A549 (cell line): ENCODE measurements around the gene HAUS8.

Source experiments
- CBX8 ChIP-seq: fragments of 200-600 bp; sonication (generic); IDR thresholded peaks from 2 replicates; pipeline ENCODE4 v1.6.1; 2016
- EP300 ChIP-seq, 2 experiments: fragments of >200 bp; sonication (Bioruptor Twin); formaldehyde crosslinking; IDR thresholded peaks; 2 replicates in 1 of 2; 3 replicates in 1 of 2; pipeline ENCODE4 v1.6.1; 2016 to 2017
- HDAC2 ChIP-seq: fragments of 200-600 bp; sonication (generic); IDR thresholded peaks from 2 replicates; pipeline ENCODE4 v1.6.1; 2016
- JUNB ChIP-seq: fragments of >200 bp; sonication (Bioruptor Twin); formaldehyde crosslinking; IDR thresholded peaks from 2 replicates; pipeline ENCODE4 v1.6.1; 2016
- ZFP36 ChIP-seq: fragments of 450-650 bp; IDR thresholded peaks from 2 replicates; pipeline ENCODE4 v1.6.1; 2014; ENCODE audit warnings: borderline replicate concordance; ENCODE audit not compliant: partially characterized antibody
- TF ChIP-seq, protein P1 (sequence below): fragments of 200-600 bp; sonication (generic); IDR thresholded peaks from 2 replicates; pipeline ENCODE4 v1.6.1; 2016; ENCODE audit warnings: antibody characterized with exemption, mild to moderate bottlenecking, moderate library complexity
- TF ChIP-seq, protein P2 (sequence below): IDR thresholded peaks from 2 replicates; pipeline ENCODE4 v1.6.1; 2012
- TF ChIP-seq, protein P3 (sequence below): fragments of >200 bp; sonication (Bioruptor Twin); formaldehyde crosslinking; IDR thresholded peaks from 3 replicates; pipeline ENCODE4 v1.5.1; 2016

DNA sequence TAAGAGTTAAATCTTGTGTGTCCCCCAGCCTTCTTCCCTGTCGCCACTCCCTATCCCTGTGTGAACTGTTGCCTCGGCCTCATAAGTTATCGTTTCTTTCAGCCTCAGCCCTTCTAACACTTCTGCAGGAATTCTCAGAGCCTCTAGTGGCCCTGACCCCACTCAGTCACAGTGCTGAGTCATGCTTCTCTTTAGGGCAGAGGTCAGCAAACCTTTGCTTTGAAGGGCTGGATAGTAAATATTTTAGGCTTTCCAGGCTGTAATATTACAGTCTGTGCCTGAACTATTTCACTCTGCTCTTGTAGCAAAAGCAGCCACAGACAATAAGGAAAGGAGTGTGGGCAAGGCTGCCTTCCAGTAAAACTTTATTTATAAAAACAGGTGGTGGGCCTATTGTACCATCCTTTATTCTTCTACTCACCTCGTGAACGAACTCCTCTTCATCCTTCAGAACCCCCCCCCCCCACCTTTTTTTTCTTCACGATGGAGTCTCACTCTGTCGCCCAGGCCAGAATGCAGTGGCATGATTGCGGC, 22.4 kb upstream of the HAUS8 start:
- TF ChIP-seq, protein P1, sequence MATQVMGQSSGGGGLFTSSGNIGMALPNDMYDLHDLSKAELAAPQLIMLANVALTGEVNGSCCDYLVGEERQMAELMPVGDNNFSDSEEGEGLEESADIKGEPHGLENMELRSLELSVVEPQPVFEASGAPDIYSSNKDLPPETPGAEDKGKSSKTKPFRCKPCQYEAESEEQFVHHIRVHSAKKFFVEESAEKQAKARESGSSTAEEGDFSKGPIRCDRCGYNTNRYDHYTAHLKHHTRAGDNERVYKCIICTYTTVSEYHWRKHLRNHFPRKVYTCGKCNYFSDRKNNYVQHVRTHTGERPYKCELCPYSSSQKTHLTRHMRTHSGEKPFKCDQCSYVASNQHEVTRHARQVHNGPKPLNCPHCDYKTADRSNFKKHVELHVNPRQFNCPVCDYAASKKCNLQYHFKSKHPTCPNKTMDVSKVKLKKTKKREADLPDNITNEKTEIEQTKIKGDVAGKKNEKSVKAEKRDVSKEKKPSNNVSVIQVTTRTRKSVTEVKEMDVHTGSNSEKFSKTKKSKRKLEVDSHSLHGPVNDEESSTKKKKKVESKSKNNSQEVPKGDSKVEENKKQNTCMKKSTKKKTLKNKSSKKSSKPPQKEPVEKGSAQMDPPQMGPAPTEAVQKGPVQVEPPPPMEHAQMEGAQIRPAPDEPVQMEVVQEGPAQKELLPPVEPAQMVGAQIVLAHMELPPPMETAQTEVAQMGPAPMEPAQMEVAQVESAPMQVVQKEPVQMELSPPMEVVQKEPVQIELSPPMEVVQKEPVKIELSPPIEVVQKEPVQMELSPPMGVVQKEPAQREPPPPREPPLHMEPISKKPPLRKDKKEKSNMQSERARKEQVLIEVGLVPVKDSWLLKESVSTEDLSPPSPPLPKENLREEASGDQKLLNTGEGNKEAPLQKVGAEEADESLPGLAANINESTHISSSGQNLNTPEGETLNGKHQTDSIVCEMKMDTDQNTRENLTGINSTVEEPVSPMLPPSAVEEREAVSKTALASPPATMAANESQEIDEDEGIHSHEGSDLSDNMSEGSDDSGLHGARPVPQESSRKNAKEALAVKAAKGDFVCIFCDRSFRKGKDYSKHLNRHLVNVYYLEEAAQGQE = no peak
- TF ChIP-seq JUNB (no peak), CBX8 (no peak), ZFP36 (no peak), EP300 (IDR thresholded peaks at IDR 0.05) (no peak), HDAC2 (no peak)
- TF ChIP-seq, protein P2, sequence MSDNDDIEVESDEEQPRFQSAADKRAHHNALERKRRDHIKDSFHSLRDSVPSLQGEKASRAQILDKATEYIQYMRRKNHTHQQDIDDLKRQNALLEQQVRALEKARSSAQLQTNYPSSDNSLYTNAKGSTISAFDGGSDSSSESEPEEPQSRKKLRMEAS = no peak
- TF ChIP-seq, protein P3, sequence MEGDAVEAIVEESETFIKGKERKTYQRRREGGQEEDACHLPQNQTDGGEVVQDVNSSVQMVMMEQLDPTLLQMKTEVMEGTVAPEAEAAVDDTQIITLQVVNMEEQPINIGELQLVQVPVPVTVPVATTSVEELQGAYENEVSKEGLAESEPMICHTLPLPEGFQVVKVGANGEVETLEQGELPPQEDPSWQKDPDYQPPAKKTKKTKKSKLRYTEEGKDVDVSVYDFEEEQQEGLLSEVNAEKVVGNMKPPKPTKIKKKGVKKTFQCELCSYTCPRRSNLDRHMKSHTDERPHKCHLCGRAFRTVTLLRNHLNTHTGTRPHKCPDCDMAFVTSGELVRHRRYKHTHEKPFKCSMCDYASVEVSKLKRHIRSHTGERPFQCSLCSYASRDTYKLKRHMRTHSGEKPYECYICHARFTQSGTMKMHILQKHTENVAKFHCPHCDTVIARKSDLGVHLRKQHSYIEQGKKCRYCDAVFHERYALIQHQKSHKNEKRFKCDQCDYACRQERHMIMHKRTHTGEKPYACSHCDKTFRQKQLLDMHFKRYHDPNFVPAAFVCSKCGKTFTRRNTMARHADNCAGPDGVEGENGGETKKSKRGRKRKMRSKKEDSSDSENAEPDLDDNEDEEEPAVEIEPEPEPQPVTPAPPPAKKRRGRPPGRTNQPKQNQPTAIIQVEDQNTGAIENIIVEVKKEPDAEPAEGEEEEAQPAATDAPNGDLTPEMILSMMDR = no peak
